Thymus (tissue), 11 donors: ENCODE data around the gene HECTD2. TPM values are rescaled to one million over a fixed set of nuclear protein-coding genes. Genes with fewer than 3 reads are reported as not detected.

ENCODE experiments used
- DNase-seq, 9 donors: peaks; one replicate each; pipeline ENCODE4 v3.0.0-alpha.2; 2013; ENCODE audit warnings: low spot score in 9 of 9, low read depth in 6 of 9, missing footprints in 1 of 9
- H3K27ac ChIP-seq, 2 donors: one replicate each; pipeline ENCODE4 v1.5.1; 2013; ENCODE audit warnings: control low read depth in 1 of 2, low read depth in 1 of 2, low read length in 1 of 2, mild to moderate bottlenecking in 1 of 2, moderate library complexity in 1 of 2
- H3K27me3 ChIP-seq, 2 donors: one replicate each; pipeline ENCODE4 v1.5.1; 2013; ENCODE audit warnings: low read length in 1 of 2; ENCODE audit not compliant: control insufficient read depth in 2 of 2, insufficient read depth in 1 of 2
- H3K36me3 ChIP-seq, 2 donors: one replicate each; pipeline ENCODE4 v1.5.1; 2013; ENCODE audit warnings: low read length in 1 of 2, mild to moderate bottlenecking in 1 of 2, moderate library complexity in 1 of 2; ENCODE audit not compliant: control insufficient read depth in 2 of 2, insufficient read depth in 2 of 2
- H3K4me1 ChIP-seq, 2 donors: one replicate each; pipeline ENCODE4 v1.5.1; 2013; ENCODE audit warnings: low read length in 2 of 2; ENCODE audit not compliant: control insufficient read depth in 2 of 2, insufficient read depth in 2 of 2
- H3K4me3 ChIP-seq, 2 donors: one replicate each; pipeline ENCODE4 v1.5.1; 2013; ENCODE audit warnings: low read length in 2 of 2, control low read depth in 1 of 2, mild to moderate bottlenecking in 1 of 2
- H3K9me3 ChIP-seq, 2 donors: one replicate each; pipeline ENCODE4 v1.5.1; 2013; ENCODE audit warnings: low read length in 1 of 2, mild to moderate bottlenecking in 1 of 2; ENCODE audit not compliant: control insufficient read depth in 2 of 2, insufficient read depth in 1 of 2
- WGBS: extraction: QIAGEN DNeasy Blood & Tissue Kit; methylation state at CpG from one replicate; pipeline ENCODE4 v1.1.7; 2013; 5-methylcytosine and 5-hydroxymethylcytosine counted together
- polyA plus RNA-seq: library from polyadenylated mRNA; stranded (reverse); fragments of 200-250 nt; gene quantifications from one replicate; pipeline ENCODE4 v1.2.3, GENCODE V29; 2013
- total RNA-seq: library from RNA; stranded (reverse); fragments of 120-200 nt; gene quantifications from one replicate; pipeline ENCODE4 v1.2.4, GENCODE V29; 2013
- donor health status: healthy.

The HECTD2 gene
- total and polyA plus RNA-seq, 2 donors, result 3.9 to 8.1 TPM

- H3K4me1 ChIP-seq, result no peaks in the 10 kb centered on the region
- no peaks in the 10 kb centered on the region for H3K27me3 ChIP-seq
- no peaks in the 10 kb centered on the region for H3K9me3 ChIP-seq
- H3K27ac ChIP-seq, result no peak overlapping the region
- no peak for DNase-seq
- peaks cover 0 to 5% of the 10 kb centered on the region in 2 donors for H3K36me3 ChIP-seq
- 92% methylated on average over 3 of the region's 3 CpGs for WGBS
- no peak overlapping the region for H3K4me3 ChIP-seq
Observed at GRCh38 chr10:91487911-91488582, 77.9 kb downstream of the HECTD2 start.

GRCh38 chr10:91493313-91493712 is 83.2 kb downstream of the HECTD2 start:
- no peaks in the 10 kb centered on the region for H3K4me1 ChIP-seq
- H3K9me3 ChIP-seq, result no peaks in the 10 kb centered on the region
- DNase-seq, result no peak
- no peak overlapping the region for H3K4me3 ChIP-seq
- H3K36me3 ChIP-seq, result peaks cover 0 to 5% of the 10 kb centered on the region in 2 donors
- 94% methylated on average over 2 of the region's 2 CpGs for WGBS
- H3K27me3 ChIP-seq, result no peaks in the 10 kb centered on the region
- no peak overlapping the region for H3K27ac ChIP-seq

DNA sequence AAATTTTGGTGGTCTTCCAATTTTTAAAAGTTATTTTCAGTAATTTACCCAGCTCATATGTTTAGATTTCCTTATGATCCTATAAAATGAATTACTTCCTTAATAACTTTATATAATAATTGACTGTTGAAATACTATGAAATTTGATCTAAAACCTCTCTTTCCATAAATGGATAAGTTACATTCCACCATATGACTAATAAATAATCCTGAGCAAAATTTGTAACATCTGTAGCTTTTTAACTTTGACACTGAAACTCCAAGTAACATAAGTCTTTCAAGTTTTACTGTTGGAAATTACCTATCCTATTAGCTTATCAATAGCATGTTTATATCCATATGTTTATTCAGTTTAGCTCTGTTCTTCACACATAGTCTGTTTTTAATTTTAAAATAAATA is 85.3 kb downstream of the HECTD2 start:
- Histone ChIP-seq H3K36me3 (peaks cover 0 to 2% of the 10 kb centered on the region in 2 donors), H3K4me1 (no peaks in the 10 kb centered on the region), H3K9me3 (no peaks in the 10 kb centered on the region), H3K27me3 (no peaks in the 10 kb centered on the region), H3K4me3 (no peak overlapping the region), H3K27ac (no peak overlapping the region)
- DNase-seq, result no peak

GRCh38 chr10:91496016-91496415 is 85.9 kb downstream of the HECTD2 start:
- Histone ChIP-seq H3K27me3 (no peaks in the 10 kb centered on the region), H3K9me3 (no peaks in the 10 kb centered on the region), H3K36me3 (peaks cover 0 to 2% of the 10 kb centered on the region in 2 donors), H3K27ac (no peak overlapping the region), H3K4me3 (no peak overlapping the region), H3K4me1 (no peaks in the 10 kb centered on the region)
- 96% methylated on average over 4 of the region's 4 CpGs for WGBS
- DNase-seq, result no peak

DNA sequence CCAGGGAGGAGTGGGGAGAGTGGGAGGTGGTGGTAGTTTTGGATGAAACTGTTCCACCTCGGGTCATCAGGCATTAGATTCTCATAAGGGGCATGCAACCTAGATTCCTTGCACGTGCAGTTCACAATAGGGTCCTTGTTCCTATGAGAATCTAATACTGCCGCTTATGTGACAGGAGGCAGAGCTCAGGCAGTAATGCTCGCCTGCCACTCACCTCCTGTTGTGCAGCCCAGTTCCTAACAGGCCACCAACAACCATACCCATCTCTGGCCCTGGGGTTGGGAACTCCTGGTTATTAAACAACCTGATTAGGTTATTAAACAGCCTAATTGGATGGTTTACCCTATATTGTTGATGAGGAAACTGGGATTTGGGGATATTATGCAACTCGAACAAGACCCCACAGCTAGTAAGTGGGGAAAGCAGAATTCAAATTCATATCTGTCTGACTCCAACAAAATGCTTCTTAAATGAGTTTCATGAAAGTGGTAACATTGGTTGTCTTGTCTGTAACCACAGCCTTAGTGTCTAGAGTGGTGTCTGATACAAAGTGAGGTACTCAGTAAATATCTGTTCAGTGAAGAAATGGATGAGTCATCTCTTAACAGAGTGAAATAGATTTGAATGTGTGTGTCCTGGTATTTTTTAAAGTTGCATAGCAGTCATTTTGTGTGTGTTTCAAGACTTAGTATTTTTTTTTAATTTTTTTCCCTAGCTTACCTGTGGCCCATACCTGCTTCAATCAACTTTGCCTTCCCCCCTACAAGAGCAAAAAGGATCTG is 101.6 kb downstream of the HECTD2 start:
- DNase-seq, result no peak
- no peak overlapping the region for H3K4me3 ChIP-seq
- no peak overlapping the region for H3K27ac ChIP-seq
- H3K4me1 ChIP-seq, result no peaks in the 10 kb centered on the region
- H3K27me3 ChIP-seq, result no peaks in the 10 kb centered on the region
- no peaks in the 10 kb centered on the region for H3K9me3 ChIP-seq
- H3K36me3 ChIP-seq, result no peaks in the 10 kb centered on the region
- 97% methylated on average over 5 of the region's 5 CpGs for WGBS

DNA sequence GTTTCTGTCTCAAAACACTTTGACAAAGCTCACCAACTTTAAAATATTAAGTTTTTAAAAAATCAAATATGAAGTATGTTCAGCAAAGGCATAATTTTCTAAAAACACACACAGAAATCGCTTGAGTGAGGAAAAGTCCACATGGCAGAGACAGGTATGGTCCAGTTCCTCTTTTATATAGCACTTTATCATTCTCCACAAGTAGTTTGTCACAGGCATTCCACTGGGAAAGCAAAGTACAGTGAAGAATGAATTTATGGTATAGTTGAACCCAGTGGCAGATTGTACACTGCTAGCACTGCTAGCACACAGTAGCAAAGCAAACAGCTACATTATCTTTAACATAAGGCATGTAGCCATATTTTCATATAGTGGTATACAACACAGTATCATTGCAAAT is 102.3 kb downstream of the HECTD2 start:
- no peak for DNase-seq
- H3K27ac ChIP-seq, result no peak overlapping the region

GRCh38 chr10:91513598-91514424 is 103.7 kb downstream of the HECTD2 start:
- H3K4me1 ChIP-seq, result no peaks in the 10 kb centered on the region
- no peak overlapping the region for H3K4me3 ChIP-seq
- no peaks in the 10 kb centered on the region for H3K36me3 ChIP-seq
- no peaks in the 10 kb centered on the region for H3K27me3 ChIP-seq
- no peak for DNase-seq
- WGBS, result 94% methylated on average over 2 of the region's 2 CpGs
- no peaks in the 10 kb centered on the region for H3K9me3 ChIP-seq
- no peak overlapping the region for H3K27ac ChIP-seq

More for the DNA sequence above, 102.3 kb downstream of the HECTD2 start:
- Histone ChIP-seq H3K4me3 (no peak overlapping the region), H3K36me3 (no peaks in the 10 kb centered on the region), H3K27me3 (no peaks in the 10 kb centered on the region), H3K4me1 (no peaks in the 10 kb centered on the region), H3K9me3 (no peaks in the 10 kb centered on the region)
- 97% methylated on average over 1 of the region's 1 CpG for WGBS

DNA sequence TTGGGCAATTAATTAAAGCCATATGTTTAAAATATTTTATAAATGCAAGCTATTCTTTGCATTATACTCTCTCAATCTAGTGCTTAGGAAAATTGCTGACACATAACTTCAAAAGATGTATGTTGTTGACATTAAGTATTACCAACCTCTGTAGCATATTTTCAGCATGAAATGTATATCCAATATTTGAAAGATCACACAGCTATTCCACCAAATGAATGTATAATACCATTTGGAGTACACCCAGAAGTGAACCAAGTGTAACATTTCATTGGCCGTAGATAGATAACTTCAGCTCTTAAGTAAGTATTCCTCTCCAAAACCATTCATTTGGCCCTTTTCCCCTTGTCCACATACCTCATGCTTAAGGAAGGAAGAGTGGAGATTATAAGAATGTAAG is 104.6 kb downstream of the HECTD2 start:
- Histone ChIP-seq H3K36me3 (no peaks in the 10 kb centered on the region), H3K4me3 (no peak overlapping the region), H3K4me1 (no peaks in the 10 kb centered on the region), H3K9me3 (no peaks in the 10 kb centered on the region), H3K27ac (no peak overlapping the region), H3K27me3 (no peaks in the 10 kb centered on the region)
- 100% methylated on average over 1 of the region's 1 CpG for WGBS
- no peak for DNase-seq

DNA sequence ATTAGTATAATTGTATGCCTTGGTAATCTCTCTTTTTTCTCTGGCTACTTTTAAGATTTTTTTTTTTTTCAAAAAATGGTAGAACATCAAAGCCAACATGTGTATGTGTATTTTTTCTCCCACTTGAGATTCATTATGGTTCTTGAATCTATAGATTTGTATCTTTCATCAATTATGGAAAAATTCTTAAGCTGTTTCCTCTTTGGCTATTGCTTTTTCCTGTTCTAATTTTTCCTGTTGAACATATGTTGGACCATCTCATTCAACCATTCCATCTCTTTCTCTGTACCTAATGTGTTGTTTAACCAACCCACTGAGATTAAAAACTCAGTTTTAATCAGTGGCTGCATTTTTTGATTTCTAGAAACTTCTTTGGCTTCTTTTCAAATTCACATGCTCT is 107.2 kb downstream of the HECTD2 start:
- Histone ChIP-seq H3K4me3 (no peak overlapping the region), H3K27me3 (no peaks in the 10 kb centered on the region), H3K4me1 (no peaks in the 10 kb centered on the region), H3K36me3 (no peaks in the 10 kb centered on the region), H3K9me3 (no peaks in the 10 kb centered on the region), H3K27ac (no peak overlapping the region)
- DNase-seq, result no peak
